Measurements from ENCODE around the gene EPHA7.

Gene EPHA7

DNA sequence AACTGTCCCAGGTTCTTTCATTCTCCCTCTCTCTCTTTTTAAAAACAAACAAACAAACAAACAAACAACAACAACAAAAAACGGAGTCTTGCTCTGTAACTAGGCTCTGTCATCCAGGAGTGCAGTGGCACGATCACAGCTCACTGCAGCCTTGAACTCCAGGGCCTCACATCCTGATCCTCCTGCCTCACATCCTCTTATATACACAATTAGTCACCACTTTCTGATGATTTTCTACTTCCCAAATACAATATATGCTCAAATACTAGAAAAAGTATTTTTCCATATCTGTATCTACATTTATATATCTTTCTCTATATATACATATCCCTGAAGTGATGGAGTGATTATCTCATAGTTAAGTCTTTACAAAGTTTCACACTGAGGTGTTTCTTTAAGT is 170.7 kb downstream of the EPHA7 start:
- no peak for DNase-seq (ENCODE audit: low spot score)

- no peak for DNase-seq (ENCODE audit: low spot score)
Observed at GRCh38 chr6:93243231-93243778, 176.1 kb downstream of the EPHA7 start.

GRCh38 chr6:93242049-93242448 is 177.3 kb downstream of the EPHA7 start:
- DNase-seq (ENCODE audit: low spot score): no peak

DNA sequence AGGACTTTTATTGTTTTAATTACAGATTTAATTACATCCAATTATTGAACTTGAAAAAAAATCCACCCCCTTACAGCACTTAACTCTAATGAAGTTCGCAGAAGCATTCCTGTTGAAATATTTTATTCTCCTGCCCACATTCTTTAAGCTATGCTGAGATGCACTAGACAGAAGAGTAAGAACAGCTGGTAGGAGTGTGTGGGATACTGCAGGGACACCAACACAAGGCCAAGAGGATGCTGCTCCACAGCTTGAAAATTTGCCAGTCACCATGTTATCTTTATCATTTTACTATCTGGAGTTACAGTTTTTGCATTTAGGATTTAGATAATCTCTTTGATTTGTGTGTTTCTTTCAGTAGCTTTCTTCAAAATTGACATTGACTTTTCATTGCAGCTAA is 180.7 kb downstream of the EPHA7 start:
- no peak for DNase-seq (ENCODE audit: low spot score)

GRCh38 chr6:93235775-93236174 is 183.6 kb downstream of the EPHA7 start:
- no peak for DNase-seq (ENCODE audit: low spot score)

GRCh38 chr6:93226822-93227221 is 192.5 kb downstream of the EPHA7 start:
- no peak for DNase-seq (ENCODE audit: low spot score)

DNA sequence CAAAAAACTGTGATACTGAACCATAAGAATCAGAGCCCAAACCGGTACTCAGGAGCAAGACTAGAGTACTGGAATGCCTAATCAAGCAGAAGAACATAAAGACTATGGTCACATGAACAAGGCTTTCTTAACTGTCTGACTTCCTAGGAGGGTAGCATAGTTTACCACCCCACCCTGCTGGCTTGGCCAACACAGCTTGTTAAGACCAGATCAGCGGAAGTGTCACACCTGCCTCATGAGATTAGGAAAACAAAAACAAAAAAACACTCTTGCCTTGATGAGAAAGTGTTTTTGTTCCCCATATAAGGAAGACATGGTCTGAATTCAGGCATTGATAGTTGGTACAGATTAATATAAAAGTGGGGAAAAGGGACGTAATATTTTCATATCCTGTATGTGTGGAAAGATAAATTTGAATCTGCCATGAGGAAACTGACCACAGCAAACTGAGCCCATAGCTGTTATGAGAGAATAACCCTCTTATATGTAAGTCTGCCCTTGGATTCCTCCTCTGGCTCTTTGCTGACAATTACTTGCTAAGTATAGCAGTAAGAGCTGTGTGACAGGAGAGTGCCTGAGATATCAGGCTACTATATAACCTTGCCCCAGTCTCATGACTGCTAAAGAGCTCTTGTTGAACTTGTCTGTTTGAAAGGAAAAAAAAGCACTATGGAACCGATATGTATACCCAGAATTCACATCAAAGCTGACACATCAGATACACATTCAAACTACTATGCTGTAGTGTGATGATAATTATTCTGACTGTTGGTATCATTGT is 197.1 kb downstream of the EPHA7 start:
- DNase-seq (ENCODE audit: low spot score): no peak

- no peak for DNase-seq (ENCODE audit: low spot score)
Observed at GRCh38 chr6:93219447-93219846, 199.9 kb downstream of the EPHA7 start.

DNA sequence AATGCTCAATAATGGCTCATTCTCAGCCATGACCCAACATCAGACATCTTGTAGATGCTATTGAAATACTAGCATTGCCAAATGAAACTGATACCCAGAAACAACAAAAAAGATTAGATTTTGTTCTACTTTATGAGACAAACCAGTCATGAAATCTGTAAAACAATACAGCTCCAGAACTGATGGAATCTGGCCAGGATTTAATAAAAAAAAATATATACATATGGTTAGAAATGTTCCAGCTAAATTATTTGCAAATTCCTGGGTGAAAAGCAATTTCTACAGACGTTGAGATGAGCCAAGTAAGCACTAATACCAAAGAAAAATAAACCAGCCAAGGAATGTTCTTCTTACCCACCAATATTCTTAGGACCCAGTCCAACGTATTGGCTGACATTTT is 201.3 kb downstream of the EPHA7 start:
- no peak for DNase-seq (ENCODE audit: low spot score)

DNA sequence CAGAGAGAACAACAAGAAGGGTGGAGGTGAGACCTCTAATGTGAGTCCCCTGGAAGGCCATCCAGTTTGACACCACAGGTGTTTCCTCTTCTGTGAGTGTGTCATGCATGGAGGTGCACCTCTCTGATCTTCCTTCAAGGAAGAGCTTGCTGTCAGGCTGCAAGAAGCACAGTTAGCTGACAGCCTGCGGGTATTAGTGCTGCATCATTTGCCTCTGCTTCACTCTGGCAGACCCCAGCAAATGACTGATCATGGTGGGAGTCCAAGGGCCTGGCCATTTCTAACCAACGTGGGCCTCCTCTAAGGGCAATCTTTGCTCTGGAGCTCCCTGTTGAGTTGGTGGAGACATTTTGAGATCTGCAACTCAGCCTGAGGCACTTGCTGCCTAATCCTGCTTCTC is 206.3 kb downstream of the EPHA7 start:
- no peak for DNase-seq (ENCODE audit: low spot score)

DNA sequence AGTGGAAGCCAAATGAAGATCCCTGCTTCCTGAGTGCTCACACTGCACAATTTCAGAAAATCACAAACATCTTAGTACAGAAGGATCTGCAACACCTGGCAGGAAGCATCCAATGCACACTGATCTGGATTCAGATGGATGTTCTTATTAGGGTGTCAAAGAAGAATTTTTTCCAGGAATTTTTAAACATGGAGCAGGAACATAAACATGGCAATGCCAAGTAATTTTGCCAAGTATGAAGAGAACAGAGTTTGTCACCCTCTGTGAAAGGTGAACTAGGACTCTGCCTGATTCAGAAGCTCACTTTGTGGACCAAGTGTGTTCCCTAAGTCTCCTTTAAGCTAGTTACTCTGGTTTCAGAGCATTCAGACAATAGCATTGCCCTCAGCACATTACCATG is 208.5 kb downstream of the EPHA7 start:
- no peak for DNase-seq (ENCODE audit: low spot score)

DNA sequence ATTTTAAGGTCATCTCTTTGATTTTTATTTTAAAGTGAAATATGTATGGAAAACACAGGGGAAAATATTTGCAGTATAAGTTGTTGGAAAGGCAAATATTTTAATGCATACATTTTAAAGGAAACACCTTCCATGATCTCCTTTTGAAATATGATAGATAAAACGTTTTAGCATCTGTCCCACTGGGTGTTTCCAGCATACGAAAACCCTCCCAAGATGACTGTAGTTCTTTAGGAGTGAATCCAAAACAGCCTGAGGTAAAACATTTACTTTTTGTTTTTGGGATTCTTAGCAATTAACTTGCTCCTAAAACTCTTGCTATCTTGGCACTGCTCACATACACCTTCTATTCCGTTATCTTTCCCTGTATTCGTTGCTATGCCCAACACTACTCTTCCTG is 210.0 kb downstream of the EPHA7 start:
- no peak for DNase-seq (ENCODE audit: low spot score)

- DNase-seq (ENCODE audit: low spot score): no peak
Observed at GRCh38 chr6:93196406-93196970, 222.9 kb downstream of the EPHA7 start.

GRCh38 chr6:93194480-93194879 is 224.9 kb downstream of the EPHA7 start:
- no peak for DNase-seq (ENCODE audit: low spot score)

DNA sequence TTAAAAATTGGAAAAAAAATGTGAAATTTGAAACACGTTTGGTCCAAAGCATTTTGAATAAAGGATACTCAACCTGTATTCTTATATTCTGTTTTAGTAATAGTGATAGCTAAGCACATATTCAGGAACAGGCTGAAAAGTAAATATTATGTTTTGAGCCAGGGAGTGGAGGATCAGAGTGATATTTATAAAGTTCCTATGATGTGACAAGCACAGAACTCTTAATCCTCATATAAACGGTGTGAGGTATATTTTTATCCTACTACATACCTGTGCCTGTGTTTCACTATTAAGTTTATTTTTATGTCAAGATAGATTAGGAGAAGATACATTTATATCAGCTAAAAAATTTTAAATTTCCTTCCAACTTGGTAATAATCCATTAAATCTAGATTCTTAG is 225.5 kb downstream of the EPHA7 start:
- DNase-seq (ENCODE audit: low spot score): no peak
